Mesendoderm (in vitro differentiated cells): ENCODE data around the gene TXNDC5.

Experiments used
- DNase-seq: peaks from one replicate; pipeline ENCODE4 v3.0.0; 2013
- H2AK5ac ChIP-seq: 2 replicates; pipeline ENCODE4 v1.6.1; 2013; ENCODE audit warnings: low read length, inconsistent platforms
- H2BK120ac ChIP-seq: 2 replicates; pipeline ENCODE4 v1.6.1; 2013; ENCODE audit warnings: low read depth, mild to moderate bottlenecking, low read length, moderate library complexity, mixed read lengths
- H2BK15ac ChIP-seq: replicated peaks from 2 replicates; pipeline ENCODE4 v1.6.1; 2013; ENCODE audit warnings: low read depth, mild to moderate bottlenecking, moderate library complexity
- H2BK5ac ChIP-seq: 2 replicates; pipeline ENCODE4 v1.6.1; 2013; ENCODE audit warnings: low read length, inconsistent platforms
- H3K18ac ChIP-seq: 2 replicates; pipeline ENCODE4 v1.6.1; 2013; ENCODE audit warnings: mild to moderate bottlenecking, low read length, mixed read lengths
- H3K23ac ChIP-seq: one replicate; pipeline ENCODE4 v1.6.1; 2013; ENCODE audit warnings: low read length
- H3K27ac ChIP-seq: 2 replicates; pipeline ENCODE4 v1.5.1; 2013; ENCODE audit warnings: low read depth, mild to moderate bottlenecking, inconsistent platforms, low read length, moderate library complexity
- H3K27me3 ChIP-seq: 2 replicates; pipeline ENCODE4 v1.6.1; 2013; ENCODE audit warnings: low read length, control low read depth, mild to moderate bottlenecking, inconsistent platforms; ENCODE audit not compliant: insufficient read depth, poor library complexity
- H3K36me3 ChIP-seq: 2 replicates; pipeline ENCODE4 v1.6.1; 2013; ENCODE audit warnings: low read length, inconsistent platforms; ENCODE audit not compliant: control insufficient read depth, insufficient read depth
- H3K4ac ChIP-seq: one replicate; pipeline ENCODE4 v1.6.1; 2013; ENCODE audit warnings: low read depth, mild to moderate bottlenecking, low read length, moderate library complexity
- H3K4me1 ChIP-seq: 2 replicates; pipeline ENCODE4 v1.6.1; 2013; ENCODE audit warnings: low read depth, low read length, inconsistent platforms; ENCODE audit not compliant: control insufficient read depth
- H3K4me2 ChIP-seq: 2 replicates; pipeline ENCODE4 v1.6.1; 2013; ENCODE audit warnings: low read length
- H3K4me3 ChIP-seq: 2 replicates; pipeline ENCODE4 v1.5.1; 2013; ENCODE audit warnings: mild to moderate bottlenecking, low read length
- H3K56ac ChIP-seq: one replicate; pipeline ENCODE4 v1.6.1; 2013; ENCODE audit warnings: low read length
- H3K79me1 ChIP-seq: 2 replicates; pipeline ENCODE4 v1.6.1; 2013; ENCODE audit warnings: low read length, inconsistent platforms
- H3K79me2 ChIP-seq: 2 replicates; pipeline ENCODE4 v1.6.1; 2013; ENCODE audit warnings: mild to moderate bottlenecking, low read length; ENCODE audit not compliant: control insufficient read depth, insufficient read depth
- H3K9ac ChIP-seq: 2 replicates; pipeline ENCODE4 v1.6.1; 2013; ENCODE audit warnings: low read length, inconsistent platforms
- H4K5ac ChIP-seq: one replicate; pipeline ENCODE4 v1.6.1; 2013; ENCODE audit warnings: low read length
- H4K8ac ChIP-seq: one replicate; pipeline ENCODE4 v1.6.1; 2013; ENCODE audit warnings: low read depth, mild to moderate bottlenecking, control low read depth, low read length, moderate library complexity
- WGBS: extraction: QIAGEN DNeasy Blood & Tissue Kit; methylation state at CpG from one replicate; pipeline ENCODE4 v1.1.7; 2013; ENCODE audit warnings: low lambda C conversion rate, missing lambda C conversion rate; ENCODE audit not compliant: insufficient coverage; ENCODE audit errors: extremely low coverage; 5-methylcytosine and 5-hydroxymethylcytosine counted together

TXNDC5 gene

DNA sequence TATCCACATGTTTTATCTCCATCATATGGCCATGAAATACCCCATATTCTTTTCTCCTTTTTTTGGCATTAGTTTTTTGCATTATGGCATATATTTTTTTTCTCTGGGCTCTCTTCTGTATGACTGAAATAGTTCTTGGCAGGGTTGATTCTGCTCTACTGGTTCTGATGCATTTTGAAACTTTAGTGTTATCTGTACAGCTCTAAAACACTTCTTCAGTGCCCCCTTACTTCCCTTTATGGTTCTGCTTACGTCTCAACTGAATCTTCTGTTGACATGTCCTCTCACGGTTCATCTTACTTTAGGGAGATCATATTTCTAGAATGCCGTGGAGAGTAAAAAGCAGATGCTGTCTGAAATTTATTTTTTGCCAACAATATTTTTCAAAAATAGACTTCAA is 23.2 kb upstream of the TXNDC5 start:
- Histone ChIP-seq H3K18ac (no peak overlapping the region), H2AK5ac (no peak overlapping the region), H3K27ac (no peak overlapping the region), H3K4me1 (no peaks in the 10 kb centered on the region), H2BK5ac (no peak overlapping the region), H3K4me2 (no peak overlapping the region), H3K56ac (no peak overlapping the region), H2BK15ac (no peak overlapping the region), H2BK120ac (no peak overlapping the region), H3K4me3 (no peak overlapping the region), H3K9ac (no peak overlapping the region), H4K5ac (no peak overlapping the region), H3K27me3 (no peaks in the 10 kb centered on the region), H3K79me1 (no peaks in the 10 kb centered on the region), H3K79me2 (no peaks in the 10 kb centered on the region), H4K8ac (no peak overlapping the region), H3K36me3 (no peaks in the 10 kb centered on the region), H3K4ac (no peak overlapping the region), H3K23ac (no peak overlapping the region)
- no CpG with 5 or more reads among the region's 3 CpGs for WGBS
- no peak for DNase-seq

DNA sequence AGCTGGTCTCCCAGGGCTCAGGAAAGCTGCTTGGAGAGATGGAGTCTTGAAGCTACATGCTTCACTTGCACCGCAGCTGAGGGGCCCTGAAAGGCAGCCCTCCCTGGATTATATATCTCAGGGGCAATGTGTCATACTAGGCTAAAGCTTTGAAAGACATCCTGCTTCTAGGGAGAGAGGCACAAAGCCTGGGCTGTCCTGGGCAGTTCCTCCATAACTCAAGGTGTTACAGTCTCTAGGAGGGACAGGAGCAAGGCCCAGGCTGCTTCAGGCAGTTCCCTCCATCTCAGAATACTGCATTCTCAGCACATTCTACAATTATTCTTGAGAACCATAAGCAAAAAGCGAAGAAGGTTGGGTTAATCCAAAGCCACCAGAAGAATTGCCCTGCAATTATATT is 22.0 kb upstream of the TXNDC5 start:
- no peaks in the 10 kb centered on the region for H3K27me3 ChIP-seq
- no peaks in the 10 kb centered on the region for H3K4me1 ChIP-seq
- no peak overlapping the region for H3K18ac ChIP-seq
- no peaks in the 10 kb centered on the region for H3K36me3 ChIP-seq
- no peak overlapping the region for H3K23ac ChIP-seq
- no peak for DNase-seq
- H3K9ac ChIP-seq: no peak overlapping the region
- H3K4me3 ChIP-seq: no peak overlapping the region
- WGBS: no CpG with 5 or more reads among the region's 2 CpGs
- no peak overlapping the region for H2AK5ac ChIP-seq
- H4K5ac ChIP-seq: no peak overlapping the region
- no peak overlapping the region for H2BK5ac ChIP-seq
- H3K4ac ChIP-seq: no peak overlapping the region
- H2BK120ac ChIP-seq: no peak overlapping the region
- no peak overlapping the region for H3K56ac ChIP-seq
- H3K27ac ChIP-seq: no peak overlapping the region
- H3K79me1 ChIP-seq: no peaks in the 10 kb centered on the region
- no peaks in the 10 kb centered on the region for H3K79me2 ChIP-seq
- no peak overlapping the region for H3K4me2 ChIP-seq
- no peak overlapping the region for H4K8ac ChIP-seq
- no peak overlapping the region for H2BK15ac ChIP-seq

DNA sequence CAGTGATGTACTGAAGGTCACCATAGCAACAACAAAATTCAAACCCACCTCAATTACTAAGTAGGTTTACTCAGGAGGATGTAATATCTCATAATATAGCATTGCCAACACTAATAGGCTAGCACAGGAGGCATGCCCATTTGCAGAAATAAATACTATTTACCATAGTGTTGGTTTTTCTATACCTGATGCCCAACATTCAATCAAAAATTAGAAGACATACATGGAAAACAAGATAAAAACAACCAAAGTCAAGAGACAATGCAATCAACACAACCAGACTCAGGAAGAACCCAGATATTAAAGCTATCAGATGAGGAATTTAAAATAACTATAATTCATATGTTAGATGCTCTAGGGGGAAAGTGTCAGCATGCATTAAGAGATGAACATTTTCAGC is 14.3 kb upstream of the TXNDC5 start:
- H3K36me3 ChIP-seq: no peaks in the 10 kb centered on the region
- no peak overlapping the region for H3K56ac ChIP-seq
- no peak overlapping the region for H2BK15ac ChIP-seq
- no peak overlapping the region for H4K8ac ChIP-seq
- H3K4me2 ChIP-seq: no peak overlapping the region
- H3K4ac ChIP-seq: no peak overlapping the region
- H3K79me1 ChIP-seq: no peaks in the 10 kb centered on the region
- H2BK5ac ChIP-seq: no peak overlapping the region
- H3K9ac ChIP-seq: no peak overlapping the region
- H3K23ac ChIP-seq: no peak overlapping the region
- no peak overlapping the region for H4K5ac ChIP-seq
- H3K27ac ChIP-seq: no peak overlapping the region
- H3K18ac ChIP-seq: no peak overlapping the region
- no peak overlapping the region for H2BK120ac ChIP-seq
- H3K4me1 ChIP-seq: no peaks in the 10 kb centered on the region
- H3K4me3 ChIP-seq: no peak overlapping the region
- DNase-seq: no peak
- H3K27me3 ChIP-seq: no peaks in the 10 kb centered on the region
- H2AK5ac ChIP-seq: no peak overlapping the region
- H3K79me2 ChIP-seq: no peaks in the 10 kb centered on the region

DNA sequence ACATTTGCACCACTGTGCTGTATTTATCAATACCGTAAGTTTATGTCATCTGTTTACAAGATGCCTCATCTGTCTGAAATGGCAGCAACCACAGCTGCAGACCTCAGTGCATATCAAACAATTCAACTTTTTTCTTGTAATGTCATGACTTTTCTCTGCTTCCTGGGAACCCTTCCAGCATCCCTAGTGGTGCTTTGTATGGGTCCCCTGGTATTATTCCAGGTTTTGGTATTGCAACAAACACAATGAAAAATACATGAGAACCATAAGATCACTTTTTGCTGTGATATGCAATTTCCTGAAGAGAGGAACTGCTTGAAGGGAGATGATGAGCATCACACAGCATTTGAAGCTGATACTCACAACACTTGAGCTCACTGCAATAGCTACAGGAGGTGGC is 12.0 kb upstream of the TXNDC5 start:
- no peaks in the 10 kb centered on the region for H3K79me1 ChIP-seq
- no peak overlapping the region for H2BK15ac ChIP-seq
- H3K27ac ChIP-seq: no peak overlapping the region
- no peak overlapping the region for H3K23ac ChIP-seq
- H3K4me3 ChIP-seq: no peak overlapping the region
- no peak overlapping the region for H4K5ac ChIP-seq
- WGBS: no CpG with 5 or more reads among the region's 1 CpG
- H2BK5ac ChIP-seq: no peak overlapping the region
- DNase-seq: no peak
- H3K4ac ChIP-seq: no peak overlapping the region
- H3K56ac ChIP-seq: no peak overlapping the region
- no peaks in the 10 kb centered on the region for H3K36me3 ChIP-seq
- no peak overlapping the region for H2AK5ac ChIP-seq
- H3K79me2 ChIP-seq: no peaks in the 10 kb centered on the region
- H3K27me3 ChIP-seq: no peaks in the 10 kb centered on the region
- no peak overlapping the region for H2BK120ac ChIP-seq
- H3K4me2 ChIP-seq: no peak overlapping the region
- H3K18ac ChIP-seq: no peak overlapping the region
- H4K8ac ChIP-seq: no peak overlapping the region
- H3K4me1 ChIP-seq: no peaks in the 10 kb centered on the region
- no peak overlapping the region for H3K9ac ChIP-seq

DNA sequence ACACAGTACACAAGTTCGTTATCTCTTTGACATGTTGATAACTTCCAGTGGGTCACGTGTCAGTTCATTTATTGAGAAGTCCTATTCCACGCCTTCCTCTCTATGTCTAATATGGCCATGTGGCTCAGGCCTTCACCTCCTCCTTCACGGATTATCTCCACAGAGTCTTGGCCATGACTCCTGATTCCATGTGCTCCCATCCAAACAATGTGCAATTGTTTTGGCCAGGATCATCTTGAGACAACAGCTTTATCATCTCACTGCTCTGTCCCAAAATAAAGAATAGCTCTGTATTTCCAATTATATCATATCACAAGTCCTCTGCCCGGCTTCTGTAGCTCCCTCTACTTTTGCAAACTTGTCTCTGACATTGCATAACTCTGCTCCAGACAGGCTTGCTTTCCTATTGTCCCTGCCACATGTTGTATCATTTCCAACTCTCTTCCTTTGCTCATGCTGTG is 11.1 kb upstream of the TXNDC5 start:
- Histone ChIP-seq H3K27me3 (no peaks in the 10 kb centered on the region), H3K79me2 (no peaks in the 10 kb centered on the region), H3K56ac (no peak overlapping the region), H3K9ac (no peak overlapping the region), H3K79me1 (no peaks in the 10 kb centered on the region), H3K23ac (no peak overlapping the region), H4K8ac (no peak overlapping the region), H2AK5ac (no peak overlapping the region), H3K18ac (no peak overlapping the region), H3K4me2 (no peak overlapping the region), H4K5ac (no peak overlapping the region), H3K36me3 (no peaks in the 10 kb centered on the region), H3K27ac (no peak overlapping the region), H3K4me3 (no peak overlapping the region), H3K4ac (no peak overlapping the region), H2BK15ac (no peak overlapping the region), H2BK120ac (no peak overlapping the region), H3K4me1 (no peaks in the 10 kb centered on the region), H2BK5ac (no peak overlapping the region)
- DNase-seq: no peak
- no CpG with 5 or more reads among the region's 5 CpGs for WGBS

DNA sequence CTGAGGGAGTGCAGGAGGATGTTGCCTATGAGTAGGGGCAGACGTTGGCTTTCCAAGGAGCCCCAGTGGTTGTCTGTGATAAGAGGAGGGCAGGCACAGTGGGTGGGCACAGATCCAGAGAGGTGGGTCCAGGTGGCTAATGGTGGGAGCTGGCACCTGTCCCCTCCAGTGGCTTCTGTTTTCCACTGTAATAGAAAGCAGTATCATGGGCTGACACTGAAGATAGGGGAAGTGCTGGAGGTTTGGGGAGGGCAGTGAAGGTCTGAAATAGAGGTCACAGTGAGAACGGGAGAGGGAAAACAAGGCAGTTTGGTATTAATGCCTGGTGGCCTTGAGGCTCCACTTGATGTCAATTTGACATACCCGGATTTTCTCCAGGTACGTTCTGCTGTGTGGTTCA is 10.5 kb upstream of the TXNDC5 start:
- no peak overlapping the region for H3K9ac ChIP-seq
- DNase-seq: no peak
- H2BK5ac ChIP-seq: no peak overlapping the region
- H4K5ac ChIP-seq: no peak overlapping the region
- no peaks in the 10 kb centered on the region for H3K79me1 ChIP-seq
- no peaks in the 10 kb centered on the region for H3K36me3 ChIP-seq
- H3K23ac ChIP-seq: no peak overlapping the region
- no peaks in the 10 kb centered on the region for H3K4me1 ChIP-seq
- no peak overlapping the region for H3K56ac ChIP-seq
- H3K4me3 ChIP-seq: no peak overlapping the region
- no peaks in the 10 kb centered on the region for H3K27me3 ChIP-seq
- H2AK5ac ChIP-seq: no peak overlapping the region
- no peak overlapping the region for H3K27ac ChIP-seq
- H2BK15ac ChIP-seq: no peak overlapping the region
- H3K79me2 ChIP-seq: no peaks in the 10 kb centered on the region
- no peak overlapping the region for H4K8ac ChIP-seq
- H3K4ac ChIP-seq: no peak overlapping the region
- no CpG with 5 or more reads among the region's 4 CpGs for WGBS
- no peak overlapping the region for H2BK120ac ChIP-seq
- H3K4me2 ChIP-seq: no peak overlapping the region
- no peak overlapping the region for H3K18ac ChIP-seq
